Left renal pelvis (tissue), 4 donors: ENCODE results near the gene XPR1. TPM values are rescaled to one million over a fixed set of nuclear protein-coding genes. Genes with fewer than 3 reads are reported as not detected.

Source experiments
- DNase-seq, 4 donors: peaks; one replicate each; pipeline ENCODE4 v3.0.0-alpha.2; 2013; ENCODE audit warnings: low read depth in 4 of 4, low spot score in 3 of 4
- polyA plus RNA-seq, 4 donors: library from polyadenylated mRNA; unstranded; fragments of 120-200 nt; gene quantifications; one replicate each; pipeline ENCODE4 v1.2.1, GENCODE V29; 2013; ENCODE audit not compliant: insufficient read length in 4 of 4

The XPR1 gene
- polyA plus RNA-seq = 10 to 100 TPM; 21.5 to 43.0 (median 38.8) TPM

DNA sequence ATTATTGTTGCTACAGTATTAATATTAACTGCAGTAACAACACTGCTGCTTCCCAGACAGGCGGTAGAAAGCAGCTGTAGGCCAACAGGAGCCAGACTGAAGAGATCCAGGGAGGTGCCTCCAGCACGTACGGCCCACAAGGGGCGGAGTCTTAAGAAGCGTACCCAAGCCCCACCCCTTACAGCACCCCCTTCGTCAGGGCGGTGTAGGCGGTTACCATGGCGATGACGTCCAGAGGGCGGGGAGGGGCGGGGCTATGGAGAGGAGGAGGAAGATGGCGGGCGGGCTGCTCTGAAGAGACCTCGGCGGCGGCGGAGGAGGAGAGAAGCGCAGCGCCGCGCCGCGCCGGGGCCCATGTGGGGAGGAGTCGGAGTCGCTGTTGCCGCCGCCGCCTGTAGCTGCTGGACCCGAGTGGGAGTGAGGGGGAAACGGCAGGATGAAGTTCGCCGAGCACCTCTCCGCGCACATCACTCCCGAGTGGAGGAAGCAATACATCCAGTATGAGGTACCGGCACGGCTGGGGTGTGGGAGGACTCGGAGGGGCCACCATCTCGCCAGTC lies at the start of gene XPR1:
TSS of gene XPR1 (plus strand) at position 257 of the 560 bp plus-strand sequence. CDS start at position 437, 180 bp downstream.
- peak; percentile 95 to 98 (median 96) for DNase-seq

DNA sequence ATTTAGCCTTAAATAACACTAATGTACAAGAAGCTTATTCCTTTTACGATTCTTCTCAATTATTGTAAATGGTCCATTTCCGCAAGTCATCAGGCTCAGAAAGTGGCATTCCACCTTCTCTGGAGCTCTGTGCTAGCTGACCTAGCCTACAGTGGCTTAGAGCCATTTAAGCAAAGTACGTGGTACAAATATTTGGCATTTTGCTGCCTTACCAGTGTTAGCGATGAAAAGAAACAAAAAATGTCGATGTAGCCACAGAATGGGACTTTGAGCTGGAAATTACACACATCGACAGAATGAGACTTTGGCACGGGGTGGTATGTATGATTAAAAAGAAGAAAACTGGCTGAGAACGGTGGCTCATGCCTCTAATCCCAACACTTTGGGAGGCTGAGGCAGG lies 47.0 kb upstream of the XPR1 start:
- no peak for DNase-seq

DNA sequence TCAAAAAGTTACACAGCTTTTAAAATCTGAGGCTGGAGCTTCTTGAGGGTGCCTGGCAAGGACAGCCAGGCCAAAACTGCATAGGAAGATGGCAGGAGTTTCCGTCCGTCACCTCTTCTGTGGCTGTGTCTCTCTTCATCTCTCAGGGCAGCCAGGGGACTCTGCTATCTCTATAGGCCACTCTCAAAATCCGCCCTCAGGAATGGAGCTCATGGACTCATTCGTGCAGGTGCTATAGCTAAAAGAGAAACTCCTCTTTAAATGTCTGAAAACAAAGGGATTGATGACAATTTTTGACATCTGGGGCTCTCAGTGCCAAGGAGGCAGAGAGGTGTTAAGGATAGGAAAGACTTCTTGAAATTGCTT lies 45.8 kb upstream of the XPR1 start:
- no peak for DNase-seq

GRCh38 chr1:180586671-180587155 lies 45.1 kb upstream of the XPR1 start:
- peak in 1 of 4 donors; percentile 33 for DNase-seq

DNA sequence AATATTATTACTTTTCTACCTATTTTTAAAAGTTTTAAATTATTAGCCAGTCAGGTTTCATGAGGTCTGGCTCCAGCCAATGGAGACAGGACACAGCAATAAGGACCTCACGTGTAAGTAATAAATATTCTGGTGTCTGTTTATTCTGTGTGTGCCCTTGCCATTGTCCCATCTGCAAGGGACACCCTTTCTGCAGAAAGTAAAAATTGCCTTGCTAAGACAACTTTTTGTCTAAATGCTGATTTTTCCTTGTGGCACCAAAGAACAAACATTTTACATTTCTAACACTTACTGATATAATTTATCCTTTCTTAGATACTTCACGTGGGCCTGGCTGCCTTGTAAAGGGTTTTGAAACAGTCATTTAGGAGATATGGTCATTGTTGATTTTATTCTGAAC lies 43.7 kb upstream of the XPR1 start:
- no peak for DNase-seq

DNA sequence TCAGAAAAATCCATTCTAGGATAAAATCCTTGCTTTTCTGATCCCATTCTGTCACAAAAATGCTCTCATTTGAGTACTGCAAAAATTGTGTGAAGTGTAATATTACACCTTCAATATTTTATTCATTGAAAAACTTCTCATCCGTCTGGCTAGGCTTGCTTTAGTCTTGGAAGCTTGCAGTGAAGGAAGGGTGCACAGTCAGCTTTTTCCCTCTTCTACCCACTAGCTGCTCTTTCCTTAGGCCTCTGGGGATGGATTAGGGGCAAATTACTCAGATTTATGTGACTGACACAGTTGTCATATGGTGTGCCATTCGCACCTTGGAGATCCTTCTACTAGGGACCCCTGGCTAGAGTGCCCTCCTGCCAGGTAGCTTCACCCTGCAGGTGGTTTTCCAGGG lies 40.9 kb upstream of the XPR1 start:
- DNase-seq = no peak

DNA sequence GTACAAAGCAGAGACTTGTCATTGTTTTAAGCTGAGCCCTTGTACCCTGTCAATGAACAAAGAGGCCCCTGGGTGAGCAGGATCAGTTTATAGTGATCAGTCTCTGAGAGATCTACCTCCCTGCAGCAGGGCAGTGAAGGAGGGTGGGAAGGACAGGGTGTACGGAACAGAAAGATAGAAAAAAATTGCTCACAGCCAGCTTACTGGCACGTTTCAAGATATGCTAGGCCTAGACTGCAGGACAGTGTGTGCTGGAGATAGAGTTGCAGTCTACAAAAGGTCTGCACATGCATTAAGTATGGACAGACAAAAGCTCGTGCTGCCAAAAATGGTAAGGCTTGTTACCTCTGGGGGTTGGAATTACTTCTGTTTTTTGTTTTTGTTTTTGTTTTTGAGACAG lies 38.4 kb upstream of the XPR1 start:
- no peak for DNase-seq

DNA sequence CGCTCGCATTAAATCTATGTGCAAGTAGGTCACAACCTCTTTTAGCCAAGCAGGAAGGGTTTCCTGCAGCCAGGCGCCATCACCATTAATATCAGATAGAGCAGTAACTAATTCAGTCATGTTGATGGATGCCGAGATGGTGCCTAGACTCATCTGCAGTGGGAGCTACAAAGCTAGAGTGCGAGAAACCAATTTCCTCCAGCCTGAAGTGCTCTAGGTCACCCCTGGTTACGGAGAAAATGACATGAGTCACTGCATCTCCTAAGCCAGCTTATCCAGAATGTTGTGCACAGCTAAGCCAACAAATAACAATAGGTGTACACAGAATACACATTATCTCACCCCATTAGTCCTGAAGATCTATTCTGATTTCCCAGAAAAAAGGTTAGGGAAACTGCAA lies 37.1 kb upstream of the XPR1 start:
- no peak for DNase-seq

DNA sequence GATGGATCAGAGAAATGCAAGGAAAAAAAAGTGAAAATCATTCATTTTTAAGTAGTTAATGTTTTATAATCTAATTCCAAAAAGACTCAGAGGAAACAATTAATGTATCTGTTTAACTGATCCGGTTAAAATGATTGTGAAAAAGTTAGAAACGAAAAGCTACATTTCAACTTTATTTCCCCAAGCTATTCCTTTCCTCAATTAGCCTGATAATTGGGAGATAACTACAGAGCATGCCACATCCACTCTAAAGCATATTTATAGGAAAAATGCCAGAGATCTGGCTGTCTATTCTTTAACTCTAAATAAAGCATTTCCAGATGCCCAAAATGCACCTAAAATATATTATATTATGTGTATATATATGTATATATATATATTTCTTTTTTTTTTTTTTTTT lies 35.9 kb upstream of the XPR1 start:
- DNase-seq = no peak

DNA sequence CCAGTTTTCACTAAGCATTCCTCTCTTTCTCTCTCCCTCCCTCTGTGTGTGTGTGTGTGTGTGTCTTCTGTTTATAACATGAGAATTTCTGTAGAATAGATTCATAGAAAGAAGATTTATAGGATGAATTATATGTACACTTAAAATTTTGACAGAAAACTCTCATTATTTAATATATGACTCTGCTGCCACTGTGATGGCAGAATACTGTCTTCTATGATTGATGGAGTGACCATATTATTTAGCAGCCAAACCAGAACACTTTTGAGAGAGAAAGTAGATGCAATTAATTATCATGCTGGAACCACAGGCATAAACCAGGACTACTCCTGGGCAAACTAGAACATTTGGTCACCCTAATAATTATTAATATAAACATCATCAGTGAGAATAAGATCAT lies 34.3 kb upstream of the XPR1 start:
- no peak for DNase-seq

DNA sequence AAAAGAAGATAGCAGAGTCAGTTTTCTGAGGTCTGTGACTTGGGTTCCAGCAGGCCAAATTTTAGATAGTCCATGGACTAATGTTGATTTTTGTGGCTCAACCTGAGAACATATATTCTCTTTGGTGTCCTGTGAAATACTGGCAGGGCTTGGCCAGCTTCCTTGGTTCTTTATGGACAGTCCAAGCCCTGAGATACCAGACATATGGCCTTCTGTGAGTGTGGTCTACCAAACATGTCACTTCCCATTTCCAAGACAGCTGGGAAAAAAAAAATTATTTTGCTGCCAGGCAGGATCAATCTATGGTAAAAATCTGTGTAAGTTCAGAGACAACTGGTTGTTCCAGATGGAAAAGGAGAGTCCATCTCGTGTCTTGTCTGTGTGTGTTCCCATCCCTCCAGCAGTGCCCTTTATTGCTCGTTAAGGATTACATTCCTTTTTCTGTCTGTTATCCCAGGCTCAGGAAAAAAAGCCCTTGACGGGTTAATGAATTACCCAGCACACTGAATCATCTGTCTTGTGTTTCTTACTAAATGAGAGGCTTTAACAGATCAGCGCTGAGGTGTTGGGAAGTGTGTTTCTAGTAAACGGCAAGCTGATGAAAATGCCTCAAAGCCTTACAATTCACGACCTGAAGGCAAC lies 33.4 kb upstream of the XPR1 start:
- DNase-seq = peak in 2 of 4 donors; percentile 44 to 54

GRCh38 chr1:180600343-180600742 lies 31.5 kb upstream of the XPR1 start:
- no peak for DNase-seq

GRCh38 chr1:180601512-180601911 lies 30.3 kb upstream of the XPR1 start:
- no peak for DNase-seq

DNA sequence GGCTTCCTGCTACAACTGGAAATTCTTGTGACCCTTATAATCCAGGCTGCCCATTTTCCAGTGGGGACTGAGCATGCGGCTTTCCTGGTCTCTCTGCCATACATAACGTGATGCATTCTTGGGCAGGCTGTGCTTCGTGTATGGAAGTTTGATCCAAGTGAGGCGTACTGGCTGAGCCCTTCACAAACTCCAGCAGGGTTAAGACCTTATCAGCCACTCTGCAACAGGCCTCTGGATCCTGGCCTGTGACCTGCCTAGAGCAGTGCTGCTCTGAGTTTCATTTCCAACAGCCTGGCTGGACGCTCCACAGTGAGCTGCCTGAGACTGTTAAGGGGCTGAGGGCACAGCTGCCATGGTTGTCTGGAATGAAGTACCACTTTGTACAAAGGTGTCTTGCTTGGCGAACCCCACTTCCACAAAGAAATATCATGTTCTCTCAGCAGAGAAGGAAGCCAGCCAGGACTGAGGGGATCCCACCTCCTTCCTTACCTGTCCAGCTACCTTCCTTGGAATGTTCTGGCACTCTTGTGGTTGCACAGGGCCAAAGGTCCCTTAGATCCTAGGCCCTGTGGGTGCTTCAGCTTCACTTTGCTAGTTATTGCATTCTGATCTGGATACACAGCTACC lies 28.5 kb upstream of the XPR1 start:
- no peak for DNase-seq

- no peak for DNase-seq
Measured at GRCh38 chr1:180603850-180604226, 28.0 kb upstream of the XPR1 start.

GRCh38 chr1:180606155-180606554 lies 25.7 kb upstream of the XPR1 start:
- DNase-seq = no peak

DNA sequence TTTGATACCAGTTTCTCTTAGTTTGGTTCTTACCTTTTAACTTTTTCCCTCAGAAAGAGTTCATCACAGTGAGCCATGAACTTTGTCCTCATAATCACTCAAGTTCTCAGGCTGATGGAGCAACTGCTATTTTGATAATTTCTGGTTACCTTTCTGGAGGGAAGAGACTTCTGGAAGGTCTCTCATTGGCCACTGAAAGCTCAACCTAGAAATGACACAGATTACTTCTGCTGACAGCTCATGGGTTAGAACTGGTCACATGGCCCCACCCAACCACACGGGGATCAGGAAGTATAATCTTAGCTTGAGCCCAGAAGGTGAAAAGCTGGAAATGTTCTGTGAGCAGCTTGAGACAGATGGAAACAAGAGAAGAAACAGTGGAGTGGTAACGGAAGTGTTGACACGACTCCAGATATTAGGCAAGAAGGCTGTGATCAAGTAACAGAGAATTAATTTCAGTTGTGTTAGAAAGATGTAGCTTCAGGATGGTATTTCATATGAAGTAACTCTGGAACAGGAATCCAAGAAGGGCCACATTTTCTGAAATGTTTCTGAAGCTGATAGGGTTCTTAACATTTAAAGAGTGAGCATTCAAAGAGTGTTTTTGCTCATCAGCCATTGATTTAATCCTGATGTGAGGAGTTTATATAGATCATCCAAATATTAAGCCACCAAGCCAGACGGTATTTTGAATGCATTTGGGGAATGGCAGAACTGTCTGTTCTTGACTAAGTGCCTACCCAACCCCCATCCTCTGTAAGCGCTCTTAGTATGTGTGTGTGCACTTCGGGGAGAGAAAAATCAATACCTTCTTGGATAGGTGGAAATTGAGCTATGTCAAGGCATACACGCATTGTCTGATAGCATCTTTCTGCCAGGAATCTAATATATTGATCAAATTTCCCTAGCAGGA lies 21.9 kb upstream of the XPR1 start:
- no peak for DNase-seq

- DNase-seq = no peak
Measured at GRCh38 chr1:180610556-180611015, 21.2 kb upstream of the XPR1 start.

GRCh38 chr1:180611016-180611930 lies 20.5 kb upstream of the XPR1 start:
- DNase-seq = no peak

GRCh38 chr1:180612632-180613031 lies 19.2 kb upstream of the XPR1 start:
- DNase-seq = no peak
